Measurements from ENCODE around the gene C9orf78. TPM values are rescaled to one million over a fixed set of nuclear protein-coding genes. Genes with fewer than 3 reads are reported as not detected.
"Not testable (repeated sequence)": the region's sequence is repeated elsewhere in the genome, so short reads cannot be mapped to it uniquely, and the experiment has no call there.

C9orf78 gene
- total RNA-seq, 1 donor from 2014 or later = 38.0 TPM

- H3K27me3 Mint-ChIP-seq (ENCODE audit: low read depth, unreplicated experiment) = peaks cover 41% of the 10 kb centered on the region
- Histone ChIP-seq H3K36me3 (ENCODE audit: insufficient read depth, low read length) (no peaks in the 10 kb centered on the region), H3K27me3 (ENCODE audit: insufficient read depth, low read length) (peaks cover 24% of the 10 kb centered on the region), H3K4me3 (ENCODE audit: insufficient read depth, low read depth, low read length) (no peak overlapping the region), H3K4me1 (ENCODE audit: insufficient read depth, low read length) (no peaks in the 10 kb centered on the region), H3K9me3 (ENCODE audit: insufficient read depth, low read depth, low read length) (no peaks in the 10 kb centered on the region), H2AFZ (ENCODE audit: low read depth, low read length) (no peak overlapping the region), H3K27ac (ENCODE audit: low read depth, low read length) (no peak overlapping the region), H3K9ac (ENCODE audit: low read length) (no peak overlapping the region), H4K20me1 (ENCODE audit: insufficient read depth, low read length) (no peaks in the 10 kb centered on the region), H3K4me2 (ENCODE audit: low read length) (no peak overlapping the region), H3K79me2 (ENCODE audit: insufficient read depth, low read length) (no peaks in the 10 kb centered on the region)
- peaks cover 2% of the 10 kb centered on the region for H3K36me3 Mint-ChIP-seq (ENCODE audit: low read depth, unreplicated experiment)
- FAIRE-seq (no peak), DNase-seq (ENCODE audit: low read depth) (no peak)
- peak overlapping the region; percentile 22 for H3K27ac Mint-ChIP-seq (ENCODE audit: unreplicated experiment)
- no peaks in the 10 kb centered on the region for H3K4me1 Mint-ChIP-seq (ENCODE audit: low read depth, unreplicated experiment)
- TF ChIP-seq CTCF (IDR thresholded peaks at IDR 0.05; ENCODE audit: insufficient read depth, low read depth, low read length) (no peak), EZH2 (IDR thresholded peaks at IDR 0.05; ENCODE audit: insufficient read depth, low read length) (no peak)
- H3K9me3 Mint-ChIP-seq (ENCODE audit: unreplicated experiment) = no peaks in the 10 kb centered on the region
- no peak overlapping the region for H3K4me3 Mint-ChIP-seq (ENCODE audit: unreplicated experiment)
Measured at GRCh38 chr9:129786481-129786880, 48.6 kb downstream of the C9orf78 start.

GRCh38 chr9:129785866-129786265, 49.2 kb downstream of the C9orf78 start:
- Histone ChIP-seq H2AFZ (ENCODE audit: low read depth, low read length) (no peak overlapping the region), H3K9ac (ENCODE audit: low read length) (no peak overlapping the region), H3K9me3 (ENCODE audit: insufficient read depth, low read depth, low read length) (no peaks in the 10 kb centered on the region), H3K79me2 (ENCODE audit: insufficient read depth, low read length) (no peaks in the 10 kb centered on the region), H3K4me2 (ENCODE audit: low read length) (no peak overlapping the region), H3K27ac (ENCODE audit: low read depth, low read length) (no peak overlapping the region), H4K20me1 (ENCODE audit: insufficient read depth, low read length) (no peaks in the 10 kb centered on the region), H3K4me3 (ENCODE audit: insufficient read depth, low read depth, low read length) (no peak overlapping the region), H3K36me3 (ENCODE audit: insufficient read depth, low read length) (no peaks in the 10 kb centered on the region), H3K27me3 (ENCODE audit: insufficient read depth, low read length) (peaks cover 26% of the 10 kb centered on the region), H3K4me1 (ENCODE audit: insufficient read depth, low read length) (no peaks in the 10 kb centered on the region)
- no peak for FAIRE-seq
- Mint-ChIP-seq H3K27ac (ENCODE audit: unreplicated experiment) (no peak overlapping the region), H3K4me1 (ENCODE audit: low read depth, unreplicated experiment) (no peaks in the 10 kb centered on the region), H3K36me3 (ENCODE audit: low read depth, unreplicated experiment) (peaks cover 2% of the 10 kb centered on the region), H3K4me3 (ENCODE audit: unreplicated experiment) (no peak overlapping the region), H3K9me3 (ENCODE audit: unreplicated experiment) (no peaks in the 10 kb centered on the region), H3K27me3 (ENCODE audit: low read depth, unreplicated experiment) (peaks cover 43% of the 10 kb centered on the region)
- TF ChIP-seq EZH2 (IDR thresholded peaks at IDR 0.05; ENCODE audit: insufficient read depth, low read length) (no peak), CTCF (IDR thresholded peaks at IDR 0.05; ENCODE audit: insufficient read depth, low read depth, low read length) (no peak)
- DNase-seq (ENCODE audit: low read depth) = no peak

- H3K27ac Mint-ChIP-seq (ENCODE audit: unreplicated experiment); H2AFZ ChIP-seq (ENCODE audit: low read depth, low read length): not testable (repeated sequence)
Measured at GRCh38 chr9:129784970-129785369, 50.1 kb downstream of the C9orf78 start.

More at GRCh38 chr9:129784970-129785369, 50.1 kb downstream of the C9orf78 start:
- not testable (repeated sequence) for H3K27ac ChIP-seq (ENCODE audit: low read depth, low read length); H3K36me3 Mint-ChIP-seq (ENCODE audit: low read depth, unreplicated experiment); H3K79me2 ChIP-seq (ENCODE audit: insufficient read depth, low read length); H3K4me1 ChIP-seq (ENCODE audit: insufficient read depth, low read length); H3K9me3 Mint-ChIP-seq (ENCODE audit: unreplicated experiment); H3K4me1 Mint-ChIP-seq (ENCODE audit: low read depth, unreplicated experiment); FAIRE-seq; H3K4me3 Mint-ChIP-seq (ENCODE audit: unreplicated experiment); H3K4me3 ChIP-seq (ENCODE audit: insufficient read depth, low read depth, low read length); H3K4me2 ChIP-seq (ENCODE audit: low read length); H3K9me3 ChIP-seq (ENCODE audit: insufficient read depth, low read depth, low read length); H3K9ac ChIP-seq (ENCODE audit: low read length); H4K20me1 ChIP-seq (ENCODE audit: insufficient read depth, low read length); H3K36me3 ChIP-seq (ENCODE audit: insufficient read depth, low read length); DNase-seq (ENCODE audit: low read depth)
- peaks cover 31% of the 10 kb centered on the region for H3K27me3 ChIP-seq (ENCODE audit: insufficient read depth, low read length)
- peaks cover 43% of the 10 kb centered on the region for H3K27me3 Mint-ChIP-seq (ENCODE audit: low read depth, unreplicated experiment)
